ENCODE data around the gene TRMT1L.
"Not testable (repeated sequence)": the region's sequence is repeated elsewhere in the genome, so short reads cannot be mapped to it uniquely, and the experiment has no call there.

Gene TRMT1L

GRCh38 chr1:185156854-185157598 lies at the start of gene TRMT1L, which contains the start of gene SWT1:
Gene TRMT1L, minus strand, starts transcription at chr1:185156953. Its CDS starts 241 bp downstream, at chr1:185156712.
Gene SWT1, plus strand, starts transcription at chr1:185157167. Its CDS starts 3,675 bp downstream, at chr1:185160842.
- DNase-seq: peak; percentile 96

- no peak for DNase-seq
These were observed 44.1 kb upstream of the TRMT1L start for GRCh38 chr1:185200889-185201288.

- DNase-seq: not testable (repeated sequence)
These were observed 42.0 kb upstream of the TRMT1L start for GRCh38 chr1:185198712-185199111.

GRCh38 chr1:185193756-185194155 lies 37.0 kb upstream of the TRMT1L start:
- DNase-seq: no peak

- peak; percentile 38 for DNase-seq
These were observed 13.6 kb upstream of the TRMT1L start for GRCh38 chr1:185170291-185170848.

GRCh38 chr1:185166106-185166505 lies 9.4 kb upstream of the TRMT1L start:
- DNase-seq: no peak

- no peak for DNase-seq
These were observed 5.7 kb upstream of the TRMT1L start for GRCh38 chr1:185162491-185162890.

GRCh38 chr1:185159966-185160365 lies 3.2 kb upstream of the TRMT1L start:
- no peak for DNase-seq

- DNase-seq: no peak
These were observed 2.0 kb upstream of the TRMT1L start for GRCh38 chr1:185158800-185159199.

GRCh38 chr1:185157599-185158412 lies 1.1 kb upstream of the TRMT1L start:
- no peak for DNase-seq

GRCh38 chr1:185156288-185156853 lies 382 bp downstream of the TRMT1L start:
- DNase-seq: no peak

- no peak for DNase-seq
These were observed 1.0 kb downstream of the TRMT1L start for GRCh38 chr1:185155600-185156287.

- no peak for DNase-seq
These were observed 1.7 kb downstream of the TRMT1L start for GRCh38 chr1:185154912-185155513.

- no peak for DNase-seq
These were observed 4.5 kb downstream of the TRMT1L start for GRCh38 chr1:185152187-185152767.

GRCh38 chr1:185151215-185151614 lies 5.5 kb downstream of the TRMT1L start:
- DNase-seq: no peak

GRCh38 chr1:185144233-185144632 lies 12.5 kb downstream of the TRMT1L start:
- no peak for DNase-seq

- DNase-seq: no peak
These were observed 17.5 kb downstream of the TRMT1L start for GRCh38 chr1:185139246-185139645.

- no peak for DNase-seq
These were observed 18.7 kb downstream of the TRMT1L start for GRCh38 chr1:185137896-185138545.

- no peak for DNase-seq
These were observed 24.2 kb downstream of the TRMT1L start for GRCh38 chr1:185132534-185132933.

GRCh38 chr1:185129708-185130107 lies 27.0 kb downstream of the TRMT1L start:
- no peak for DNase-seq

- DNase-seq: no peak
These were observed 44.4 kb downstream of the TRMT1L start for GRCh38 chr1:185112356-185112755.
